Gastrocnemius medialis (tissue), 4 donors: ENCODE results near the gene FIZ1.

ENCODE experiments used
- CTCF ChIP-seq, 5 experiments: fragments of 450-650 bp in 3 of 5; fragments of 200-600 bp in 2 of 5; sonication (generic) in 2 of 5; IDR thresholded peaks in 4 of 5; conservative IDR thresholded peaks in 1 of 5; 1 replicate in 4 of 5; 2 replicates in 1 of 5; pipeline ENCODE4 v1.5.1; 2016 to 2019; ENCODE audit warnings: antibody characterized with exemption in 5 of 5, mild to moderate bottlenecking in 3 of 5, moderate library complexity in 3 of 5
- POLR2A ChIP-seq, 2 donors: fragments of 450-650 bp; IDR thresholded peaks; one replicate each; pipeline ENCODE4 v1.6.1; 2017; ENCODE audit warnings: antibody characterized with exemption in 2 of 2, mild to moderate bottlenecking in 2 of 2, moderate library complexity in 2 of 2

GRCh38 chr19:55599842-55600661 lies 735 bp upstream of the FIZ1 start, which contains the start of gene ZNF524:
- peak in 1 of 5 experiments; percentile 22 for TF ChIP-seq CTCF (IDR thresholded peaks at IDR 0.05 in 4 of 5, conservative IDR thresholded peaks at IDR 0.05 in 1 of 5)
- TF ChIP-seq POLR2A (IDR thresholded peaks at IDR 0.05), result peak in 1 of 2 donors; percentile 28
